Dermis blood vessel endothelial cell (primary cell): ENCODE data around the gene PBLD. TPM values are rescaled to one million over a fixed set of nuclear protein-coding genes. Genes with fewer than 3 reads are reported as not detected.
"Not testable (repeated sequence)": the region's sequence is repeated elsewhere in the genome, so short reads cannot be mapped to it uniquely, and the experiment has no call there.

ENCODE experiments used
- DNase-seq: peaks from one replicate; pipeline ENCODE4 v3.0.0; 2010
- total RNA-seq: library from RNA; depleted of rRNA; stranded (reverse); fragments of >200 nt; gene quantifications from 2 replicates; pipeline ENCODE4 v1.2.3, GENCODE V29; 2014

The PBLD gene
- total RNA-seq, 1 donor from 2014 or later, result 3.1 TPM

GRCh38 chr10:68278906-68279753 is 53.6 kb downstream of the PBLD start:
- DNase-seq, result not testable (repeated sequence)

GRCh38 chr10:68277814-68278213 is 54.9 kb downstream of the PBLD start:
- not testable (repeated sequence) for DNase-seq

DNA sequence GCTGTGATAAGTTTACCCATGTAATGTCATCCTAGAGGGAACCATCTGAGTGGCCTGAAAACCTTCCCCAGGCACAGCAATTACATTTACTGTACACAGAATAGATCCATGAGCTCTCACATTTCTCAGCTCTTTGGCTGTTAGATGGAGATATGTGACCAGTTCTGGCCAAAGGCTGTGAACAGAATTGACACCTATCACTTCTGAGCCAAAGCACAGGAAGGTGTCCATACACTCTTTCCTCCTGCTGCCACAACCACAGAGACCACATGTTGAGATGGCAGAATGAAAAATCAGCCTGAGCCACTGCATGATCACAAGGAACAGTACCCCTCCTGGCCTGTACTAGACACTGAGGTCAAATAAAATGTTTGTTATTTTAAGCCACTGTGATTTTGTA is 56.5 kb downstream of the PBLD start:
- no peak for DNase-seq

DNA sequence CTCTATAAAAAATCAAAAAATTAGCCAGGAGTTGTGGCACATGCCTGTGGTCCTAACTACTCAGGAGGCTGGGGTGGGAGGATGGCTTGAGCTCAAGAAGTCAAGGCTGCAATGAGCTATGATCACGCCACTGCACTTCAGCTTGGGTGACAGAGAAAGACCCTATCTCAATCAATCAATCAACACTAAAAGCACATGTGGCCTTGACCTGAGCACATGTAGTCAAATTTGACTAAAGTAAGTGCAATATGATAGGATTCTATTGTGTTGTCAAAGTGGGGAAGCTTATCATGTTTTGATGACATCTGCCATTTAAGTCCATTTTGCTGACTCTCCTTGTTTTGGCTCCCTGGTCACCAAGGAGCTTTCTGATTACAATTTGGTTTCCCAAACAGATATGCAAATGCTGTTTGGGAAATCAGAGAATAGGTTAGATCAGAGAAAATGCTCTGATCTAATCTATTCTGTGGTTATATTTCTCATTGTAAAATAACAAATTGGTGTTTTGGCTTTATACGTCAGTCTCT is 57.1 kb downstream of the PBLD start:
- DNase-seq, result no peak

DNA sequence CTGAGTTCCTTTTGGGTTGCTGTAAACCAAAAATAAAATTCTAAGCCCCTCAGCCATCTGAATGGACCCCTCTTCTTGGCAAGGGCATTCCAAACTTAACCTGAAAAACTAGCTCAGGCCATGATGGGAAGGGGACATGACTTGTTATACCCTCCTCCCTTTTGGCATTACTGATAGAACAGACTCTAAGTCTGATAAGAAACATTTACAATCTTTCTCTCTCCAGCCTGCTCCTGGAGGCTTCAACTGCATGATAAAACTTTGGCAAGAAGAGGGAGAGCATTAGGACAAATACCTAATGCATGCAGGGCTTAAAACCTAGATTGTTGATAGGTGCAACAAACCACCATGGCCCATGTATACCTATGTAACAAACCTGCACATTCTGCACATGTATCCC is 59.9 kb downstream of the PBLD start:
- DNase-seq, result no peak

DNA sequence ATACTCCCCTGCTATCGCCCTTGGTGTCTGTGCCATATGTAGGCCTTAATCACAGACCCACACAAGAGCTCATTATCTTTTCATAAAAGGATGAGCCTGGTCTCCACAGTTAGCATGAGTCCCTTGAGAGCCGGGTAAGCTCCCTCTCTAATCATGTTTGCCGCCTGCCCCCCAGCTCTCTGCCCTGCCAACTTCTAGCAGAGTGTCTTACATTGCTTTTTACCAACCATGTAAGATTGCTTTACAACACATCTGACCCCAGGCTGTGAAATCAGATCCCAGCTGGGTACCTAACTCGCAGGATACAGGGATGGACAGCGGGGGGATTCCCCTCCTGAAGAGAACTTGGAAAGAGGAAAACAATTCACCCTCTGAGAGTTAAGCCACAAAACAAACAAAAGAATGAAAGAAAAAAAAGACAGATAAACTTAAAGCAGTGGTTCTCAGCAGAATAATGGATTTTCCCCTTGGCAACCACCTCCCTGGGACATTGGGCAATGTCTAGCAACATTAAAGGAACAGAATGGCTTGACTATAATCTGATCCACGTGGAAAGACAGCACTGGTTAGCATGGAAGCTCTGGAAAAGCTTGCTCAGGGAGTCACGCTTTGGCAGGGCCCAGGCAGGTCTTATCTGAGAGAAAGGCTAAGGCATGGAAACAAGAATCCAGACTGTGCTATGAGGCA is 61.4 kb downstream of the PBLD start:
- DNase-seq, result no peak

DNA sequence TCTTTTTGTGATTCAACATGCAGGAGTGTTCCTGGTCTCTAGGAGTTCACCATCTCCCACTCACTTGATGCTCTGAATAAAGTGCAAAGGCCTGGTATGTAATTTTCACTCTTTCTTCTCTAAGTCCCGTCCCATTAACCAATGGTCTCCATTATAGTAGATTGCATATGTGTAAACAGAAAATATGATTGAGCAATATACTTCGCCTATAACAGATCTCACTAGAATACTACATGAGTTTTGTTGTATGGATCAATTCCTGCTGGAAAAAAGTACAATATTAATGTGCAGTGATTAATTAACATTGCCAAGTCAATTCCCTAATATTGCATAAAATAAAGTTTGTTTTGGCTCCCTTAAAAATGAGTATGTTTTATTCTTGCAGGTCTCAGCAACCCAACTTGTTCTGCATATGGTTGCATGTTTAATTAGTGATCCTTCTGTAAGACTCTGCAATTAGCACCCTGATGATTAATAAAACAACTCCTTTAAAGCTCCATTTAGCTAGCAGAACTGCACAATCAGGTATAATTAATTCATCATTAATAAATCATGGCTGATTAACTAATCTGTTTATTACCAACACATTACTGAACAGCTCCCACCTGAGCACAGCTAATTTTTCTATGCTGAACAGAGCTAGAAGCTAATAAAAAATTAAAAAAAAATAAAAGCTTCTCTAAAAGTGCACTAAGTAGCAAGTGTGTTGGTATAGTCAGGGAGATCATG is 63.0 kb downstream of the PBLD start:
- DNase-seq, result no peak

- DNase-seq, result no peak
These were observed 71.4 kb downstream of the PBLD start for GRCh38 chr10:68261132-68261856.

GRCh38 chr10:68253346-68253745 is 79.4 kb downstream of the PBLD start:
- DNase-seq, result no peak

DNA sequence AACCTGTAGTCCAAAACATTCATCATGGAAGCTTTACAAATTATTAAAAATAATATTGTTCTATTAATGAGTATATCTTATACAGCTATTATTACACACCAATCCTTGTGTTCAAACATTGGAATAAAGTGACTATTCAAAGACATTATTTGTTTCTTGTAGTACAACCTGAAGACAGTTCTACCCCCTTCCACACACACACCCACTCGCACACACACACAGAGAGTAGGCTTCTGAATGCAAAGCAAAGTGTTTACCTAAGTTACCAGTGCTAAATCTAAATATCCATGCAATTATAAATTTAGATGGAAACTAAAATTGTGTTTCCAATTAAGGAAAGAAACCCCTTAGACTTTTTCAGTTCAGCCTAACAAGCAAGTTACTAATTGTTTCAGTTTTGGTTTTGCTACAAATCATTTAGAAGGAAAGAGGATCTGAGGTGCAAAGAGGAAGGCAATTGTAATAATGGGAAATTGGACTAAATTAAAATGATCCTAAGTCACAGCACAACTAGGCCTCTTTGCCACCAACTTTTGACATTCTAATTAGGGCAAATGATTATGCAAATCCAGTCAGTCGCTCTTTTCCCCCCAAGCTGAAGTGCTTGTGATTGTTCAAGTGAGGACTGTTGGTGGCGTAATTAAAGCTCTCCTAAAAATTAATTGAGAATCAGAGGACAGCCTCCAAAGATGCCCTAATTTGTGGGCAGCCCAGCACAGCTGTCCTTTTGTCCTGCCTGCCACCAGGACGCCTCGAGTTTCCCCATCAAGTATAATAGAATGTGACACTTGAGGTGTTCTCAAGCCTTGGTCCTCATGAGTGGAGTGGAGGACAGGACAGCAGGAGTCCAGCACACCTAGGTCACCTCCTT is 80.9 kb downstream of the PBLD start:
- DNase-seq, result no peak

DNA sequence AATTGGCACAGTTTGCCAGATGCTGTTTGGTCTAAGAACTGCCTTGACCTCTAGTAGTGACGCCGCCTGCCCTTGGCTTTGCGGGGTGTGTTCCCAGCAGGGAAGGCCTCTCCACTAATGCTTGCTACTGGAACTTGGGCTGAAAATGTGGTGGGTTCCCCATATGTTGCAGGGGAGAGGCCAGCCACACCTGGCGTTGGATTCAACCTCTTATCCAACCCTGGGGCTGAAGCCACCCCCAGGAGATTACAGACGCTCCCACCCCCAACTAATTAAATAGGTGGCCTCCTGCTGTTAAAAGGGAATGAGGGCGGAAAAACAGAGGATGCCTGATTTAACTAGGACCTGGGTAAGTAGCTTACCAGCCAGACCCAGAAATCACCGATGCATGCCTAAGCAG is 81.6 kb downstream of the PBLD start:
- DNase-seq, result no peak

- DNase-seq, result no peak
These were observed 83.4 kb downstream of the PBLD start for GRCh38 chr10:68249297-68249696.

- DNase-seq, result no peak
These were observed 84.8 kb downstream of the PBLD start for GRCh38 chr10:68247931-68248330.

GRCh38 chr10:68246397-68246796 is 86.3 kb downstream of the PBLD start:
- DNase-seq, result not testable (repeated sequence)

GRCh38 chr10:68242051-68242450 is 90.7 kb downstream of the PBLD start:
- DNase-seq, result no peak

GRCh38 chr10:68239596-68240150 is 93.1 kb downstream of the PBLD start:
- no peak for DNase-seq

- DNase-seq, result no peak
These were observed 93.7 kb downstream of the PBLD start for GRCh38 chr10:68239069-68239468.

GRCh38 chr10:68238371-68238770 is 94.4 kb downstream of the PBLD start:
- DNase-seq, result no peak

DNA sequence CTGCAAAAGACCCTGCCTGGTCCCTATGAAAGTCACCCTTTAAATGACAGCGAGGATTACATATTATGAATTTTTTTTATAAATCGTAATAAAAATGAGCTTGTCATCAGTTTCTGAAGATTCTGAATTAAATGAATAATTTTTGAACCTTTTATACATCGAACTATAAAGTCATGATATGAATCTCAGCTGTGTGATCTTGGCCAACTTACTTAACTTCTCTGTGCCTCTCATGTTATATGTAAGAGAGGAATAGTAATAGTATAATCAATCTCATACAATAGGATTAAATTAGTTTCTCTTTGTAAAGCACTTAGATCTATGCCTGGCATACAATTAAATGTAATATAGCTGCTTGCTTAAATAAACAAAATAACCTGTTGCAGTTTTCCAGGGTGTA is 95.6 kb downstream of the PBLD start:
- DNase-seq, result no peak

DNA sequence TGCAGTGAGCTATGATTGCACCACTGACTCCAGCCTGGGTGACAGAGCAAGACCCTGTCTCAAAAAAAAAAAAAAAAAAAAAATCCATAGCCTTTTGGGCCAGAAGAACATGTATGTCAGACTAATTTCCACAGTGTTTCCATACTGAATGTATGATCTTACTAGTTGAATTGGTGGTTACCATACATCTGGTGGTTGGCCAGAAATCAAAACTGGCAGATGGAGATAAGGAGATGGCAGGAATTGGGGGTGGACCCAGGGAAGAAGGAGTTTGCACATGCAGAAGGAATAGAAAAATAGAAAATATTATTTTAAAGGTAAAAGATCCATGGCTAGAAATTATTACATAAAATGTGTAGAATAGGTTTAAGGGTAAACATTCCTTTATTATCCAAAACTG is 97.1 kb downstream of the PBLD start:
- no peak for DNase-seq

GRCh38 chr10:68235111-68235510 is 97.6 kb downstream of the PBLD start:
- no peak for DNase-seq
